IMR-90 (cell line): ENCODE data around the gene E4F1. TPM values are rescaled to one million over a fixed set of nuclear protein-coding genes. Genes with fewer than 3 reads are reported as not detected.

Experiments
- ATAC-seq: fragments of 200-7000 bp; cut with Tn5 transposase; 2 replicates; pipeline ENCODE4 v1.9.1; 2020; ENCODE audit warnings: low read depth, mild to moderate bottlenecking, moderate library complexity
- BruUV-seq: library from RNA; stranded (reverse); fragments of 400-500 nt; replicated peaks from 2 replicates; lab custom pipeline; 2021; lab: Mats Ljungman, UMichigan
- CTCF ChIA-PET: fragments of 300-600 bp; formaldehyde crosslinking; extraction: SDS; loops from one replicate; lab custom pipeline; 2021; ENCODE audit warnings: antibody characterized with exemption; lab: Yijun Ruan, JAX
- POLR2A ChIA-PET: fragments of 300-600 bp; sonication (Branson Sonifier 250); formaldehyde crosslinking; loops from one replicate; lab custom pipeline; 2022; ENCODE audit warnings: antibody characterized with exemption; ENCODE audit not compliant: unreplicated experiment; lab: Charles Lee
- DNase-seq: peaks from one replicate; pipeline ENCODE4 v3.0.0; 2013
- H2AFZ ChIP-seq: replicated peaks from 2 replicates; pipeline ENCODE3; 2013; ENCODE audit warnings: low read length, mild to moderate bottlenecking; ENCODE audit not compliant: poor library complexity
- H2AK5ac ChIP-seq: 2 replicates; pipeline ENCODE4 v1.6.1; 2013; ENCODE audit warnings: low read depth, low read length, inconsistent platforms
- H2AK9ac ChIP-seq: replicated peaks from 2 replicates; pipeline ENCODE3; 2013; ENCODE audit warnings: mild to moderate bottlenecking, low read depth, low read length, moderate library complexity; ENCODE audit not compliant: poor library complexity
- H2BK120ac ChIP-seq: 2 replicates; pipeline ENCODE4 v1.6.1; 2013; ENCODE audit warnings: low read depth, low read length, inconsistent platforms
- H2BK15ac ChIP-seq: 3 replicates; pipeline ENCODE4 v1.6.1; 2013; ENCODE audit warnings: low read depth, low read length, inconsistent platforms
- H2BK20ac ChIP-seq: 2 replicates; pipeline ENCODE4 v1.6.1; 2013; ENCODE audit warnings: low read depth, mild to moderate bottlenecking, inconsistent platforms, low read length, moderate library complexity
- H2BK5ac ChIP-seq: 2 replicates; pipeline ENCODE4 v1.6.1; 2013; ENCODE audit warnings: mild to moderate bottlenecking, low read depth, low read length, inconsistent platforms; ENCODE audit not compliant: poor library complexity, severe bottlenecking
- H3K14ac ChIP-seq: replicated peaks from 2 replicates; pipeline ENCODE4 v1.6.1; 2013; ENCODE audit warnings: low read depth, low read length, inconsistent platforms
- H3K18ac ChIP-seq: 2 replicates; pipeline ENCODE4 v1.6.1; 2013; ENCODE audit warnings: low read depth, low read length, control low read depth
- H3K23ac ChIP-seq: 2 replicates; pipeline ENCODE4 v1.6.1; 2013; ENCODE audit warnings: low read depth, low read length, inconsistent platforms
- H3K27ac ChIP-seq: 2 replicates; pipeline ENCODE4 v1.5.1; 2013; ENCODE audit warnings: mild to moderate bottlenecking, control low read depth, low read length; ENCODE audit not compliant: insufficient read depth
- H3K27me3 ChIP-seq: 2 replicates; pipeline ENCODE4 v1.6.1; 2013; ENCODE audit warnings: low read length; ENCODE audit not compliant: control insufficient read depth, insufficient read depth
- H3K36me3 ChIP-seq: 2 replicates; pipeline ENCODE4 v1.6.1; 2013; ENCODE audit warnings: low read length, mixed read lengths; ENCODE audit not compliant: control insufficient read depth, insufficient read depth
- H3K4ac ChIP-seq: 2 replicates; pipeline ENCODE4 v1.6.1; 2013; ENCODE audit warnings: low read depth, low read length, inconsistent platforms
- H3K4me1 ChIP-seq: 2 replicates; pipeline ENCODE4 v1.6.1; 2013; ENCODE audit warnings: low read length, mixed read lengths; ENCODE audit not compliant: control insufficient read depth, insufficient read depth
- H3K4me2 ChIP-seq: 2 replicates; pipeline ENCODE4 v1.6.1; 2013; ENCODE audit warnings: low read depth, mild to moderate bottlenecking, control low read depth, low read length, moderate library complexity
- H3K4me3 ChIP-seq: 2 replicates; pipeline ENCODE4 v1.5.1; 2013; ENCODE audit warnings: low read depth, mild to moderate bottlenecking, control low read depth, low read length, moderate library complexity; ENCODE audit not compliant: insufficient read depth
- H3K56ac ChIP-seq: 2 replicates; pipeline ENCODE4 v1.6.1; 2013; ENCODE audit warnings: low read length, inconsistent platforms; ENCODE audit not compliant: insufficient read depth; ENCODE audit errors: extremely low read depth
- H3K79me1 ChIP-seq, 2 experiments: 2 replicates each; pipeline ENCODE4 v1.6.1; 2013; ENCODE audit warnings: low read length in 2 of 2, inconsistent platforms in 1 of 2, low read depth in 1 of 2
- H3K9ac ChIP-seq: 2 replicates; pipeline ENCODE4 v1.6.1; 2013; ENCODE audit warnings: low read depth, low read length, control low read depth
- H3K9me1 ChIP-seq: 2 replicates; pipeline ENCODE4 v1.6.1; 2013; ENCODE audit warnings: low read length, inconsistent platforms; ENCODE audit not compliant: insufficient read depth
- H3K9me3 ChIP-seq: 2 replicates; pipeline ENCODE4 v1.6.1; 2013; ENCODE audit warnings: low read length; ENCODE audit not compliant: control insufficient read depth, insufficient read depth
- H4K20me1 ChIP-seq: 2 replicates; pipeline ENCODE4 v1.6.1; 2013; ENCODE audit warnings: low read length, inconsistent platforms; ENCODE audit not compliant: insufficient read depth
- H4K5ac ChIP-seq: 2 replicates; pipeline ENCODE4 v1.6.1; 2013; ENCODE audit warnings: mild to moderate bottlenecking, low read depth, low read length, control low read depth
- H4K8ac ChIP-seq, 2 experiments: 2 replicates each; pipeline ENCODE4 v1.6.1; 2013; ENCODE audit warnings: low read depth in 2 of 2, low read length in 2 of 2, control low read depth in 1 of 2, inconsistent platforms in 1 of 2
- H4K91ac ChIP-seq: 2 replicates; pipeline ENCODE4 v1.6.1; 2013; ENCODE audit warnings: low read depth, low read length, inconsistent platforms; ENCODE audit not compliant: insufficient read depth
- BHLHE40 ChIP-seq: fragments of 150-350 bp; IDR thresholded peaks from 2 replicates; pipeline ENCODE4 v1.6.1; 2016; ENCODE audit warnings: mild to moderate bottlenecking, low read depth, low read length
- CEBPB ChIP-seq: IDR thresholded peaks from 2 replicates; pipeline ENCODE4 v1.6.1; 2012; ENCODE audit warnings: low read depth, low read length, improper control_type of control experiment
- CHD1 ChIP-seq: IDR thresholded peaks from 2 replicates; pipeline ENCODE4 v1.6.1; 2012; ENCODE audit warnings: low read depth, low read length, improper control_type of control experiment
- FOS ChIP-seq: fragments of 150-350 bp; IDR thresholded peaks from 2 replicates; pipeline ENCODE4 v1.6.1; 2016; ENCODE audit warnings: low read depth, low read length
- MAFK ChIP-seq: IDR thresholded peaks from 2 replicates; pipeline ENCODE4 v1.6.1; 2012; ENCODE audit warnings: low read depth, low read length, improper control_type of control experiment
- MAZ ChIP-seq: IDR thresholded peaks from 2 replicates; pipeline ENCODE4 v1.6.1; 2012; ENCODE audit warnings: low read depth, mild to moderate bottlenecking, low read length, improper control_type of control experiment, moderate library complexity, borderline replicate concordance
- MXI1 ChIP-seq: IDR thresholded peaks from 2 replicates; pipeline ENCODE4 v1.6.1; 2012; ENCODE audit warnings: low read depth, mild to moderate bottlenecking, low read length, moderate library complexity, borderline replicate concordance
- NFE2L2 ChIP-seq: fragments of 150-350 bp; IDR thresholded peaks from 2 replicates; pipeline ENCODE4 v1.6.1; 2016; ENCODE audit warnings: low read depth, mild to moderate bottlenecking, low read length
- POLR2A ChIP-seq: IDR thresholded peaks from 2 replicates; pipeline ENCODE4 v1.6.1; 2012; ENCODE audit warnings: mild to moderate bottlenecking, low read depth, low read length
- RAD21 ChIP-seq: IDR thresholded peaks from 2 replicates; pipeline ENCODE4 v1.6.1; 2012; ENCODE audit warnings: low read length, improper control_type of control experiment
- RFX5 ChIP-seq: IDR thresholded peaks from 2 replicates; pipeline ENCODE4 v1.8.0; 2012; ENCODE audit warnings: low read depth, mild to moderate bottlenecking, low read length, moderate library complexity
- SMC3 ChIP-seq: fragments of 150-350 bp; IDR thresholded peaks from 2 replicates; pipeline ENCODE4 v1.6.1; 2016; ENCODE audit warnings: low read depth, mild to moderate bottlenecking, antibody characterized with exemption, low read length, moderate library complexity
- WGBS, 2 experiments: methylation state at CpG; one replicate each; pipeline versions ENCODE4 v1.1.5 to v1.1.7; 2013; ENCODE audit warnings: missing lambda C conversion rate in 2 of 2; ENCODE audit not compliant: insufficient read length in 1 of 2; ENCODE audit errors: extremely low coverage in 2 of 2; 5-methylcytosine and 5-hydroxymethylcytosine counted together
- dilution Hi-C: fragments of 300-500 bp; cut with HindIII; formaldehyde crosslinking; loops from one replicate; pipeline ENCODE4 v1.14.3; 2018; ENCODE audit warnings: low sequenced_read_pairs; ENCODE audit not compliant: unreplicated experiment
- in situ Hi-C: fragments of 300-500 bp; cut with MboI; formaldehyde crosslinking; loops from 3 replicates; pipeline ENCODE4 v1.14.3; 2019; ENCODE audit warnings: low sequenced_read_pairs, inconsistent platforms, mixed read lengths
- intact Hi-C: fragments of 100-400 bp; cut with micrococcal nuclease; formaldehyde crosslinking; loops from 2 replicates; pipeline ENCODE4 v1.10.0; 2022
- polyA plus RNA-seq, 3 experiments: library from polyadenylated mRNA; depleted of rRNA; stranded (reverse); fragments of >200 nt; gene quantifications; 2 replicates each; pipeline ENCODE4 v1.2.3, GENCODE V29; 2012; ENCODE audit warnings: low replicate concordance in 1 of 3
- total RNA-seq: library from RNA; depleted of rRNA; stranded (reverse); fragments of >200 nt; gene quantifications from 2 replicates; pipeline ENCODE4 v1.2.3, GENCODE V29; 2012
- TF ChIP-seq, protein P1 (sequence below): fragments of 150-350 bp; IDR thresholded peaks from 2 replicates; pipeline ENCODE4 v1.6.1; 2017; ENCODE audit warnings: mild to moderate bottlenecking, antibody characterized with exemption, low read length, low read depth
- TF ChIP-seq, protein P2 (sequence below): conservative IDR thresholded peaks from 2 replicates; pipeline ENCODE4 v1.5.1; 2012; ENCODE audit warnings: mild to moderate bottlenecking, low read depth, low read length, improper control_type of control experiment
- TF ChIP-seq, protein P3 (sequence below): fragments of 150-350 bp; IDR thresholded peaks from 2 replicates; pipeline ENCODE4 v1.6.1; 2016; ENCODE audit warnings: low read depth, mild to moderate bottlenecking, low read length, moderate library complexity, borderline replicate concordance

The E4F1 gene
- total and polyA plus RNA-seq, 2 of the 4 experiments (the other 2 are of a cell fraction): 13.1 to 33.0 TPM

DNA sequence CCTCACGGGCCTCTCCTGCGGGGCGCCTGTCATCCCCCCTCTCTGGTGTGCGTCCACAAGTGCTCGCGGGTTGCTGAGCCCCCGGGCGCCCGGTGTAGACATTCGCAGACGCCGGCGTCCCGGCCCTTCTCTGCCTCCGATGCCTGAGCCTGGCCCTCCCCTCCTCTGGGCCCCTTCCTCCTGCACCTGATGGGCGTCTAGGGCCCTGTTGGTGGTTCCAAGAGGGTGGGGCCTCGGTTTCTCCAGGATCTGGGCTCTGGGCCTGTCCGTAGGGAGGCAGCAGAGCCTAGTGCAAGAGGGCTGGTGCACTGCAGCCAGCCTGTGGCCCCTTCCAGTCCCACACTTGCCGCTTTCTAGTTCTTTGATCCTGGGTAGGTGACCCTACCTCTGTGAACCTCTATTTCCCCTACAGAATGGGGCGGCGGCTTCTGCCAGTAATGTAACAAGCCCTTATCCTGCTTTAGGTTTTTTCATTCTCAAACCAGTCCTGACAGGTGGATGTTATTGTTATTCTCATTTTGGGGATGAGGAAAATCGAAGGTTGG, 623 bp downstream of the E4F1 start:
- Histone ChIP-seq H2AK5ac (peak overlapping the region; percentile 60; the same call in 1 of the 2 replicates), H3K4me2 (peak overlapping the region; percentile 97), H4K8ac (peak overlapping the region in 1 of 2 experiments; percentile 61; a peak in 1 of 4 replicates), H4K5ac (no peak overlapping the region), H3K4me3 (peak overlapping the region; percentile 58), H3K9ac (peak overlapping the region; percentile 70), H3K27me3 (no peaks in the 10 kb centered on the region), H3K4ac (peak overlapping the region; percentile 15; the same call in 1 of the 2 replicates), H3K27ac (peak overlapping the region; percentile 46), H2AK9ac (peak overlapping the region; percentile 94), H3K18ac (no peak overlapping the region), H2AFZ (peak overlapping the region; percentile 99), H3K9me3 (no peaks in the 10 kb centered on the region), H2BK5ac (peak overlapping the region; percentile 6), H3K14ac (no peak overlapping the region), H3K4me1 (peaks cover 12% of the 10 kb centered on the region), H3K56ac (peak overlapping the region; percentile 26; the same call in 1 of the 2 replicates), H3K23ac (no peak overlapping the region; the same call in 1 of the 2 replicates), H3K9me1 (peaks cover 15% of the 10 kb centered on the region; the same call in 1 of the 2 replicates), H3K36me3 (peaks cover 5% of the 10 kb centered on the region; the same call in 1 of the 2 replicates), H4K20me1 (peaks cover 19% of the 10 kb centered on the region), H2BK15ac (no peak overlapping the region), H2BK120ac (no peak overlapping the region), H4K91ac (no peak overlapping the region), H2BK20ac (no peak overlapping the region), H3K79me1 (peaks cover 2 to 40% of the 10 kb centered on the region in 2 experiments; a peak in 3 of 4 replicates)
- WGBS, 2 experiments: 0% methylated on average over 1 of the region's 22 CpGs; no CpG with 5 or more reads in 1 of the 2 experiments
- ATAC-seq (peak; percentile 30), DNase-seq (peak; percentile 42)
- TF ChIP-seq, protein P1, sequence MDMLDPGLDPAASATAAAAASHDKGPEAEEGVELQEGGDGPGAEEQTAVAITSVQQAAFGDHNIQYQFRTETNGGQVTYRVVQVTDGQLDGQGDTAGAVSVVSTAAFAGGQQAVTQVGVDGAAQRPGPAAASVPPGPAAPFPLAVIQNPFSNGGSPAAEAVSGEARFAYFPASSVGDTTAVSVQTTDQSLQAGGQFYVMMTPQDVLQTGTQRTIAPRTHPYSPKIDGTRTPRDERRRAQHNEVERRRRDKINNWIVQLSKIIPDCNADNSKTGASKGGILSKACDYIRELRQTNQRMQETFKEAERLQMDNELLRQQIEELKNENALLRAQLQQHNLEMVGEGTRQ: no peak
- TF ChIP-seq CEBPB: no peak
- no peak for TF ChIP-seq CHD1
- TF ChIP-seq, protein P2, sequence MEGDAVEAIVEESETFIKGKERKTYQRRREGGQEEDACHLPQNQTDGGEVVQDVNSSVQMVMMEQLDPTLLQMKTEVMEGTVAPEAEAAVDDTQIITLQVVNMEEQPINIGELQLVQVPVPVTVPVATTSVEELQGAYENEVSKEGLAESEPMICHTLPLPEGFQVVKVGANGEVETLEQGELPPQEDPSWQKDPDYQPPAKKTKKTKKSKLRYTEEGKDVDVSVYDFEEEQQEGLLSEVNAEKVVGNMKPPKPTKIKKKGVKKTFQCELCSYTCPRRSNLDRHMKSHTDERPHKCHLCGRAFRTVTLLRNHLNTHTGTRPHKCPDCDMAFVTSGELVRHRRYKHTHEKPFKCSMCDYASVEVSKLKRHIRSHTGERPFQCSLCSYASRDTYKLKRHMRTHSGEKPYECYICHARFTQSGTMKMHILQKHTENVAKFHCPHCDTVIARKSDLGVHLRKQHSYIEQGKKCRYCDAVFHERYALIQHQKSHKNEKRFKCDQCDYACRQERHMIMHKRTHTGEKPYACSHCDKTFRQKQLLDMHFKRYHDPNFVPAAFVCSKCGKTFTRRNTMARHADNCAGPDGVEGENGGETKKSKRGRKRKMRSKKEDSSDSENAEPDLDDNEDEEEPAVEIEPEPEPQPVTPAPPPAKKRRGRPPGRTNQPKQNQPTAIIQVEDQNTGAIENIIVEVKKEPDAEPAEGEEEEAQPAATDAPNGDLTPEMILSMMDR: peak; percentile 29; the same call in 1 of the 2 replicates
- peak; percentile 49 for TF ChIP-seq RAD21
- TF ChIP-seq, protein P3, sequence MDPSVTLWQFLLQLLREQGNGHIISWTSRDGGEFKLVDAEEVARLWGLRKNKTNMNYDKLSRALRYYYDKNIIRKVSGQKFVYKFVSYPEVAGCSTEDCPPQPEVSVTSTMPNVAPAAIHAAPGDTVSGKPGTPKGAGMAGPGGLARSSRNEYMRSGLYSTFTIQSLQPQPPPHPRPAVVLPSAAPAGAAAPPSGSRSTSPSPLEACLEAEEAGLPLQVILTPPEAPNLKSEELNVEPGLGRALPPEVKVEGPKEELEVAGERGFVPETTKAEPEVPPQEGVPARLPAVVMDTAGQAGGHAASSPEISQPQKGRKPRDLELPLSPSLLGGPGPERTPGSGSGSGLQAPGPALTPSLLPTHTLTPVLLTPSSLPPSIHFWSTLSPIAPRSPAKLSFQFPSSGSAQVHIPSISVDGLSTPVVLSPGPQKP: no peak
- 0 out of 2 replicates have a peak, but pooled peaks have one; percentile 10 for TF ChIP-seq SMC3
- TF ChIP-seq NFE2L2: no peak
- TF ChIP-seq MXI1: no peak
- no peak for TF ChIP-seq POLR2A
- TF ChIP-seq MAFK: no peak
- TF ChIP-seq MAZ: no peak; the same call in 1 of the 2 replicates
- TF ChIP-seq RFX5: no peak
- no peak for TF ChIP-seq FOS
- no peak for TF ChIP-seq BHLHE40
- intact Hi-C loops (no loop called here), in situ Hi-C loops (no loop called here), dilution Hi-C loops (no loop called here)
- BruUV-seq: no TSS peak
- POLR2A ChIA-PET: no interaction called here
- CTCF ChIA-PET: no interaction called here
